HG02798 (cell line): ENCODE results near the gene GMIP.
"Not testable (repeated sequence)": the region's sequence is repeated elsewhere in the genome, so short reads cannot be mapped to it uniquely, and the experiment has no call there.

Experiments used
- ATAC-seq: cut with Tn5 transposase; IDR thresholded peaks from one replicate; pipeline ENCODE4 v1.9.1; 2021; ENCODE audit warnings: mild to moderate bottlenecking; ENCODE audit not compliant: unreplicated experiment, poor library complexity

The GMIP gene

GRCh38 chr19:19613506-19613905 lies 30.0 kb downstream of the GMIP start:
- ATAC-seq: no peak

DNA sequence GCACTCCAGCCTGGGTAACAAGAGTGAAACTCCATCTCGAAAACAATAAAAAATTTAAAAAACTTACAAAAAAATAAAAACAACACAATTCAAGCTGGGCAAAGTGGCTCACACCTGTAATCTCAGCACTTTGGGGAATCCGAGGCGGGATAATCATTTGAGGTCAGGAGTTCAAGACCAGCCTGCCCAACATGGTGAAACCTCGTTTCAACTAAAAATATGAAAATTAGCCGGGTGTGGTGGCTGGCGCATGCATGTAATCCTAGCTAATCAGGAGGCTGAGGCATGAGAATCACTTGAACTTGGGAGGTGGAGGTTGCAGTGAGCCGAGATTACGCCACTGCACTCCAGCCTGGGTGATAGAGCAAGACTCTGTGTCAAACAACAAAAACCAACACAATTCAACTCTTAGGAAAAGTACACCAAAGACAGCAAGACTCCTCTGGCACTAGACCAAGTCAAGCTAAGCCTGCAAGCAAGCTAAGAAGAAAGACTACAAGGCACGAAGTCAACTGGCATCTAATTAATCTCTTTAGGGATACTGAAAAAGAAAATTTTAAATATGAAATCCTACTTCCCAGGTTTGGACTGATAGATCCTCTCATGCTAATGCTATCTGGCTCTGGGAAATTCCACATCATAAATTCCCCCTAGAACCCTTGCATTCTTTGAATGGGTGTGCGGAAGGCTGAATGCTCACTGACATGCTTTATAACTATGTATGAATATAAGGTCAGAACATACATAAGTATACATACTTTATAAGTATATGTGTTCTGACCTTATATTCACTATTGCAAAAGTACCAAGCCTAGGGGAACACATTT lies 32.9 kb downstream of the GMIP start:
- ATAC-seq: no peak

- not testable (repeated sequence) for ATAC-seq
These were observed 36.8 kb downstream of the GMIP start for GRCh38 chr19:19606686-19607085.

DNA sequence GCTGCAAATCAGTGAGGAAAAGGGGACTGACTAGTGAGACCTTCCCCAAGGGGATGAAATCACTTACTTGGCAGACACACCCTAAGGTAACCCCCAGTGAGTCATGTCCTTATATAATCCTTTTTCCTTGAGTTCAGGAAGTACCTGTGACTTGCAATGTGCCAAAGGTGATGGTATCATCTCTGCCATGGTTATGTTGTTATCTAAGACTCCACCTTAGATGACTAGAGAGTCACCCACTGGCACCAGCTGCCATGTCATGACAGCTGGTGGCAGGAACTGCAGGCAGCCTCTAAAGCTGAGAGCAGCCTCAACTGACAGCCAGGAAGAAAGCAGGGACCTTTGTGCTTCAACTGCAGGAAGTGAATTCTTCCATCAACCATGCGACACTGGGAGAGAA lies 37.4 kb downstream of the GMIP start:
- ATAC-seq: no peak

GRCh38 chr19:19602713-19603324 lies 40.6 kb downstream of the GMIP start:
- ATAC-seq: no peak

- ATAC-seq: no peak
These were observed 41.2 kb downstream of the GMIP start for GRCh38 chr19:19602136-19602712.

- ATAC-seq: no peak
These were observed 42.6 kb downstream of the GMIP start for GRCh38 chr19:19600793-19601330.

GRCh38 chr19:19598728-19599451 lies 44.6 kb downstream of the GMIP start:
- ATAC-seq: peak; percentile 40

DNA sequence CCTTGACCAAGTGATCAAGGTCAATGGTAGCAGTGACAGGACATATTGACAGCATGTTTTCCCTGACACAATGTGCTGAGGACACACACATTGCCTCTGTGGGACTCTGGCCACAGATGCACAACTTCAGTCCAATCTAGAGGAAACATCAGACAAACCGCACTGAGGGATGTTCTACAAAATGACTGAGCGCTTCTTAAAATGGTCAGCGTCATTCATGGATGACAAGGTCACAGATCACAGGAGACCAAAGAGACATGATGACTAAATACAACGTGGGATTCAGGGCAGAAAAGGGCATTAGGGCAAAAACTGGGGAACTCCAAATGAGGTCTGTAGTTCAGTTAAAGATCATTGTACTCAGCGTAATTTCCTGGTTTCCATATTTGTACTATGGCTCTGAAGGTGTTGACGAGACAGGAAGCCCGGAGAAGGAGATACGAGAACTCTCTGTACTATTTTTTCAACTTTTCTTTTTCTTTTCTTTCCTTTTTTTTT lies 45.6 kb downstream of the GMIP start:
- ATAC-seq: peak; percentile 58

DNA sequence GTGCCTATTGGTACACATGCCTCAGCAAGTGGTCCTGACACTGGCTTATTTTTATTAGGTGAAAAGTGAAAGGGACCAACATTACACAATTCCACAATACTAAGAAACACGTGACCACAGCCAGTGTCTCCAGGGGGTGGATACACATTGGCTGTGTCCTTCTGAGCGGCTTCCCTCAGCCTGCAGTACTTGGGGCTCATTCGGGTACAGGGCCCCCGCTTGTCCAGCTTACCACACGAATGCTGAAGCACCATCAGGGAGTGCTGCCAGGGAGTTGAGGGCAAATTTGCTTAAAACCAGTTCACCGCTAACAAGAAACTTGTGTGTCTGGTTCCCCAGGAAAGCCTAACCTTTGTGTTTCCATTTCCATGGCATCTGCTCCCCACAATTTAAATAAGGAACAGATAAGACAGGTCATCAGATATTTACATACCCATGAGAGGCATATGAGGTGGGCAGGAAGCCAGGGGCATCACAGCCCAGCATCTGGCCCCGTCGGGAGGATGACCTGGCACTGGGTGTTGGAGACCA lies 48.2 kb downstream of the GMIP start:
- ATAC-seq: no peak

DNA sequence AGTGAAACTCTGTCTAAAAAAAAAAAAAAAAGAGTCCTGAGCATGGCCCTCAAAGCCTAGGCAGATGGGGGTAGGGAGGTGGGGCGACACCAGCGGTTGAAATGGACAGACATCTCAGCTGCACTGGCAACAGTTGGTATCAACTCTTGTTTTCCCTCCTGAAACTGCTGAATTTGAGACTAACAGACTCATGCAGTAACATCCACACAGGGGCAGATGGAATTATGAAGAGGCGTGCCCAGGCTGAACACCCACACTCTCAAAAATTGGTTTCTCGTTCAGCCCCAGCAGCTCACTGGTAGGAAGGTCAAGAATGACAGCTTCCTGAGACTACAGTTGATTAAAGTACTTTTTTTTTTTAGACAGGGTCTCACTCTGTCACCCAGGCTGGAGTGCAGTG lies 49.1 kb downstream of the GMIP start:
- no peak for ATAC-seq

DNA sequence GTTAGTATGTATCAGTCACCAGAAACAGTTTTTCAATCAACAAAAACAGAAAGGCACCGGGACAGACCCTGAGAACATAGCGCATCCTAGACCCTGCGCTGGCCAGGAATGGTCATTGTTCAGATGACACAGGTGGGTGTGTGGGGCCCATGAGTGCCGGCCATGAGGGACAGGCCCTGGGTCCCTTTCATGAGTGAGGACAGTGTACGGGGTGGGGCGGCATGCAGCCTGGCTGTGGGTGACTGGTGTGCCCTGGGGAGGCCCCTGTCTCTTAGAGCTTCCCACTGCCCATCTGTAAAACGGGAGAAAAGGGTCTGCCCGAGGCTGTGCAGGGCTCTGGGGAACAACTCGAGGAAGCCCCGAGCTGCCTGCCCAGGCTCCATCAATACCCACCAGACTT lies 50.8 kb downstream of the GMIP start:
- ATAC-seq: no peak

DNA sequence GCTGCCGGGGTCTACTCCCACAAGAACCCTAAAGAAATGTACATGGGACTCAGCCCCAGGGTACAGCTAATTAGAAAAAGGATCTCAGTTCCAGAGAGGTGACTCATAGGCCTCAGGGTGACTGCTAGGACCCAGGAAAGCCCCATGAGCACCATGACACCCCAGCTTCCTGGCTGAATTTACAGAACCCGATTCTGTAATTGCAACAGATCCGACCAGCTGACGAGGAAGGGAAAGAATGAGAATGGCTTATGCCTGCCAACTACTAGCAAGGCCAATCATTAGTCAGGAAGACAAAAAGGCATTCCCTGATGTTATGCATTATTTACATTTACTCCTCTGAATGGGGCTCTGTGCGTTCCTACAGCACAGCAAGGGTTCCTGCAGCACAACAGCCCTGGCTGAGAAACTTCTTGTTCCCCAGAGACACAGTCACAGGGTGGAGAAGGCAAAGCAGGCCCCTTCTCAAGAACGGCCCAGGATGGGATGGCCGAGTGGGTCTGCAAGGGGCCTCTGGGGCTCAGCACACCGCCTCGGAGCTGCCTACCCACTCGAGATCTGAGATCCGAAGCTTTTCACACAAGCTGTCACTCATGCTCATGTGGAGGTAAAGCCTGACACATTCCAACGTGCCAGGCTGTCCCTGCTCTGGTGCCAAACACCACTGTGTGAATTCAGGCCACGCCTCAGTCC lies 52.2 kb downstream of the GMIP start:
- peak; percentile 68 for ATAC-seq

GRCh38 chr19:19588546-19588945 lies 54.9 kb downstream of the GMIP start:
- ATAC-seq: no peak

DNA sequence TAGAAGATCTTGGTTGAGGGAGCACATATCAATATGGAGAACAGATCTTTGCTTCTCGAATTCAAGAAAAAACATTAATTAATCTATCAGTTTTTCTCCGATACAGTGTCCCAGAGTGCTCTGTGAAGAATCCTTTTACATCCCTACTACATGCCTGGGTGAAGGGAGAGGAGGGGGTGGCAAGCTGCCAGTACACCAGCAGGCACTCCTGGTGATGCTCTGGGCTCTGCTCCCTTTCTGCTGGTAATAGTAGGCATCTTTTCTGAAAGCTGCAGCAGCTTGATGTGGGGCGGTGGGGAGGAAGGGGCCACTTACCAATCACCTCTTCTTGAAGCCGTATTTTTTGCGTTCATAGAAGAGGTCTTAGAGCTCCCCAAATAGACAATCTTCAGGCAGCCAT lies 55.7 kb downstream of the GMIP start:
- no peak for ATAC-seq

GRCh38 chr19:19584356-19584755 lies 59.1 kb downstream of the GMIP start:
- no peak for ATAC-seq

- no peak for ATAC-seq
These were observed 61.0 kb downstream of the GMIP start for GRCh38 chr19:19582471-19582870.

DNA sequence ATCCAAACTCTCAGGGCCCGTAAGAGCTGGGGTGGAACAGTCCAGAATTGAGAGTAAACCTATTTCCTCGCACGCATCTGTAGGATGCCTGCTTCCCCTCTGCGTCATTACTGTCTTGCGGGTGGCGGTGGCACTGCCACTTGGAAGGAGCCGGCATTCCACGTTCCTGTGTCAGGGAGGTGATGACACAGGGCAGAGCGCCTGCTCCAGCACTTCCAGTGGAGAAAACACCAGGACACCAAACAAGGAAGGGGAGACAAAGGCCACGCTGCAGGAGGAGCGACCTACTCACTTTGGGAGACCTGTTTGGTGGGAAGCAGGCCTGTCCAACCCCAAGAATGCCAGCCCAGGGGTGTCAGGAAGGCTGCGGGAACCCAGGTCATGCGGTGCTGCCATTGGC lies 62.1 kb downstream of the GMIP start:
- no peak for ATAC-seq

DNA sequence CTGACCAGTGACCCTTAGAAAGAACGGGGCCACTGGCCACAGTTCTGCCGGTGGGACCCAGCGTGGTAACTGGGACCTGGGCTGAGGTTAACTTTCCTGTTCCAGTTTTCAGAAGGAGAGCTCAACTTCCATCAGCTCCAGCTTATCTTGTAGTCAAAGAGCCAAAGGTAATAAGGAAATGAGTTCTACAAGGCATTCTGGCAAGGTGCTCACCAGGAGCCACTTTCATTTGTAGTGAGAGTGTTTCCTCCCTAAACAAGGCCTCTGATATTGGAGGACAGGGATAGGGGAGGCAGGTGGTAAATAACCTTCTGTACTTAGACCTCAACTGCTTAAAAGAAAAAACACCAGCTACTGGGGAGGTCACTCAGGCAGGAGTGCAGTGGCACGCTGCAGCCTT lies 63.0 kb downstream of the GMIP start:
- ATAC-seq: no peak
